Measurements from ENCODE around the gene KCNJ16.

The KCNJ16 gene

GRCh38 chr17:70091005-70091568 is 16.1 kb downstream of the KCNJ16 start:
- DNase-seq (ENCODE audit: low read depth) = no peak
- no peak overlapping the region for H3K4me3 ChIP-seq (ENCODE audit: control insufficient read depth, low read depth, low read length)
- no peak for TF ChIP-seq CTCF (IDR thresholded peaks at IDR 0.05; ENCODE audit: control insufficient read depth, insufficient read depth, low read depth, low read length, missing control alignments)

GRCh38 chr17:70091696-70092095 is 16.7 kb downstream of the KCNJ16 start:
- TF ChIP-seq CTCF (IDR thresholded peaks at IDR 0.05; ENCODE audit: control insufficient read depth, insufficient read depth, low read depth, low read length, missing control alignments) = no peak
- DNase-seq (ENCODE audit: low read depth) = no peak
- no peak overlapping the region for H3K4me3 ChIP-seq (ENCODE audit: control insufficient read depth, low read depth, low read length)

GRCh38 chr17:70093163-70093562 is 18.1 kb downstream of the KCNJ16 start:
- no peak overlapping the region for H3K4me3 ChIP-seq (ENCODE audit: control insufficient read depth, low read depth, low read length)
- no peak for TF ChIP-seq CTCF (IDR thresholded peaks at IDR 0.05; ENCODE audit: control insufficient read depth, insufficient read depth, low read depth, low read length, missing control alignments)
- DNase-seq (ENCODE audit: low read depth) = no peak

GRCh38 chr17:70095455-70095854 is 20.4 kb downstream of the KCNJ16 start:
- TF ChIP-seq CTCF (IDR thresholded peaks at IDR 0.05; ENCODE audit: control insufficient read depth, insufficient read depth, low read depth, low read length, missing control alignments) = no peak
- no peak overlapping the region for H3K4me3 ChIP-seq (ENCODE audit: control insufficient read depth, low read depth, low read length)
- no peak for DNase-seq (ENCODE audit: low read depth)

- TF ChIP-seq CTCF (IDR thresholded peaks at IDR 0.05; ENCODE audit: control insufficient read depth, insufficient read depth, low read depth, low read length, missing control alignments) = no peak
- no peak overlapping the region for H3K4me3 ChIP-seq (ENCODE audit: control insufficient read depth, low read depth, low read length)
- DNase-seq (ENCODE audit: low read depth) = no peak
Measured at GRCh38 chr17:70096861-70097260, 21.8 kb downstream of the KCNJ16 start.

- H3K4me3 ChIP-seq (ENCODE audit: control insufficient read depth, low read depth, low read length) = no peak overlapping the region
- DNase-seq (ENCODE audit: low read depth) = no peak
- no peak for TF ChIP-seq CTCF (IDR thresholded peaks at IDR 0.05; ENCODE audit: control insufficient read depth, insufficient read depth, low read depth, low read length, missing control alignments)
Measured at GRCh38 chr17:70098030-70098429, 23.0 kb downstream of the KCNJ16 start.

- no peak overlapping the region for H3K4me3 ChIP-seq (ENCODE audit: control insufficient read depth, low read depth, low read length)
- DNase-seq (ENCODE audit: low read depth) = no peak
- no peak for TF ChIP-seq CTCF (IDR thresholded peaks at IDR 0.05; ENCODE audit: control insufficient read depth, insufficient read depth, low read depth, low read length, missing control alignments)
Measured at GRCh38 chr17:70099294-70099693, 24.3 kb downstream of the KCNJ16 start.

Measured in AG09309 (cell line).